HEK293T (cell line): Measurements from ENCODE around the gene TTC28.
A peak's percentile ranks its signal among the peaks of the same experiment; 100 is the strongest.

Source experiments
- CTCF ChIA-PET: fragments of 350-600 bp; formaldehyde crosslinking; extraction: SDS; loops from one replicate; lab custom pipeline; 2021; ENCODE audit warnings: antibody characterized with exemption, inconsistent platforms; lab: Yijun Ruan, JAX
- POLR2A ChIA-PET: fragments of 350-600 bp; formaldehyde crosslinking; extraction: SDS; loops from one replicate; lab custom pipeline; 2020; ENCODE audit warnings: antibody characterized with exemption, inconsistent platforms; lab: Yijun Ruan, JAX
- DNase-seq: peaks from one replicate; pipeline ENCODE4 v3.0.0; 2012; ENCODE audit warnings: mixed read lengths; ENCODE audit errors: extremely low spot score
- ARNT ChIP-seq: fragments of 450-650 bp; IDR thresholded peaks from 2 replicates; pipeline ENCODE4 v1.6.1; 2017; ENCODE audit warnings: mild to moderate bottlenecking
- BHLHE40 ChIP-seq: fragments of 450-650 bp; IDR thresholded peaks from 2 replicates; pipeline ENCODE4 v1.6.1; 2016; ENCODE audit warnings: mild to moderate bottlenecking, moderate library complexity, borderline replicate concordance
- CTBP1 ChIP-seq: fragments of 450-650 bp; IDR thresholded peaks from 2 replicates; pipeline ENCODE4 v1.6.1; 2016; ENCODE audit warnings: borderline replicate concordance
- ELF4 ChIP-seq: fragments of 450-650 bp; IDR thresholded peaks from 2 replicates; pipeline ENCODE4 v1.6.1; 2017; ENCODE audit warnings: antibody characterized with exemption
- FOXA1 ChIP-seq: fragments of 450-650 bp; IDR thresholded peaks from 2 replicates; pipeline ENCODE4 v1.6.1; 2016; ENCODE audit warnings: mild to moderate bottlenecking
- FOXK2 ChIP-seq: fragments of 450-650 bp; IDR thresholded peaks from 2 replicates; pipeline ENCODE4 v1.6.1; 2016; ENCODE audit warnings: mild to moderate bottlenecking
- FOXM1 ChIP-seq: fragments of 450-650 bp; IDR thresholded peaks from 2 replicates; pipeline ENCODE4 v1.6.1; 2017; ENCODE audit warnings: mild to moderate bottlenecking, borderline replicate concordance
- HDGF ChIP-seq: fragments of 450-650 bp; IDR thresholded peaks from 2 replicates; pipeline ENCODE4 v1.6.1; 2017; ENCODE audit warnings: antibody characterized with exemption, borderline replicate concordance
- L3MBTL2 ChIP-seq: fragments of 450-650 bp; conservative IDR thresholded peaks from 2 replicates; pipeline ENCODE4 v1.6.1; 2016; ENCODE audit warnings: mild to moderate bottlenecking
- LEF1 ChIP-seq: fragments of 450-650 bp; IDR thresholded peaks from 2 replicates; pipeline ENCODE4 v1.6.1; 2017; ENCODE audit warnings: mild to moderate bottlenecking, borderline replicate concordance
- NFRKB ChIP-seq: fragments of 450-650 bp; IDR thresholded peaks from 2 replicates; pipeline ENCODE4 v1.6.1; 2016; ENCODE audit warnings: mild to moderate bottlenecking, moderate library complexity
- PKNOX1 ChIP-seq: fragments of 450-650 bp; IDR thresholded peaks from 2 replicates; pipeline ENCODE4 v1.6.1; 2016
- SP1 ChIP-seq: fragments of 450-650 bp; IDR thresholded peaks from 2 replicates; pipeline ENCODE4 v1.6.1; 2017
- SUZ12 ChIP-seq: fragments of 450-650 bp; IDR thresholded peaks from 2 replicates; pipeline ENCODE4 v1.6.1; 2016; ENCODE audit warnings: mild to moderate bottlenecking
- TARDBP ChIP-seq: fragments of 450-650 bp; IDR thresholded peaks from 2 replicates; pipeline ENCODE4 v1.6.1; 2016
- ZNF384 ChIP-seq: fragments of 450-650 bp; IDR thresholded peaks from 2 replicates; pipeline ENCODE4 v1.6.1; 2016

The TTC28 gene

GRCh38 chr22:28012832-28013460, 666.7 kb downstream of the TTC28 start:
- no peak for DNase-seq
- TF ChIP-seq ARNT (no peak), CTBP1 (no peak), FOXK2 (no peak), ELF4 (no peak), L3MBTL2 (no peak), SUZ12 (no peak), NFRKB (no peak), FOXM1 (no peak), SP1 (no peak)
- POLR2A ChIA-PET = no interaction called here
- CTCF ChIA-PET = no interaction called here

- peak; percentile 95 for DNase-seq
- no peak for TF ChIP-seq NFRKB
- TF ChIP-seq L3MBTL2 = no peak
- TF ChIP-seq PKNOX1 = no peak
- no peak for TF ChIP-seq FOXA1
- no peak for TF ChIP-seq ZNF384
- TF ChIP-seq BHLHE40 = no peak
- TF ChIP-seq ARNT = no peak
- no peak for TF ChIP-seq FOXK2
- no peak for TF ChIP-seq CTBP1
- TF ChIP-seq HDGF = no peak
- no peak for TF ChIP-seq ELF4
- no peak for TF ChIP-seq SUZ12
- TF ChIP-seq FOXM1 = no peak
- ChIA-PET POLR2A (no interaction called here), CTCF (interaction anchor here (0.6 to 1.0 kb wide), 2 partner anchors 122 to 128 kb away, joined by 4 read pairs; no protein-coding TSS in a partner anchor)
Measured at GRCh38 chr22:28009272-28009827, 670.3 kb downstream of the TTC28 start.

- TF ChIP-seq LEF1 = no peak
- no peak for TF ChIP-seq TARDBP
- ChIA-PET CTCF (interaction anchor here (0.6 to 1.0 kb wide), 2 partner anchors 121 to 127 kb away, joined by 4 read pairs; no protein-coding TSS in a partner anchor), POLR2A (interaction anchor here (1.2 kb wide), 1 partner anchor 89 kb away, joined by 3 read pairs; no protein-coding TSS in a partner anchor)
- DNase-seq = no peak
Measured at GRCh38 chr22:28008649-28009048, 671.0 kb downstream of the TTC28 start.

GRCh38 chr22:28008056-28008455, 671.6 kb downstream of the TTC28 start:
- no peak for TF ChIP-seq SUZ12
- TF ChIP-seq FOXM1 = no peak
- no peak for TF ChIP-seq ELF4
- TF ChIP-seq NFRKB = no peak
- no peak for TF ChIP-seq TARDBP
- TF ChIP-seq FOXA1 = no peak
- TF ChIP-seq ZNF384 = no peak
- no peak for TF ChIP-seq SP1
- TF ChIP-seq LEF1 = no peak
- TF ChIP-seq ARNT = no peak
- no peak for TF ChIP-seq PKNOX1
- no peak for TF ChIP-seq BHLHE40
- CTCF ChIA-PET = interaction anchor here (2.1 kb wide), 1 partner anchor 128 kb away, joined by 8 read pairs; no protein-coding TSS in a partner anchor
- POLR2A ChIA-PET = interaction anchor here (1.2 kb wide), 1 partner anchor 88 kb away, joined by 3 read pairs; no protein-coding TSS in a partner anchor

GRCh38 chr22:28006271-28006670, 673.4 kb downstream of the TTC28 start:
- CTCF ChIA-PET = interaction anchor here (2.1 kb wide), 1 partner anchor 126 kb away, joined by 8 read pairs; no protein-coding TSS in a partner anchor
- DNase-seq = no peak
- POLR2A ChIA-PET = no interaction called here
- TF ChIP-seq PKNOX1 (no peak), ZNF384 (no peak)

More at GRCh38 chr22:28008056-28008455, 671.6 kb downstream of the TTC28 start:
- DNase-seq = no peak

GRCh38 chr22:28005513-28005912, 674.1 kb downstream of the TTC28 start:
- no peak for DNase-seq
- ChIA-PET POLR2A (no interaction called here), CTCF (no interaction called here)
- TF ChIP-seq ARNT (no peak), NFRKB (no peak)

GRCh38 chr22:28004021-28004420, 675.6 kb downstream of the TTC28 start:
- no peak for DNase-seq
- no peak for TF ChIP-seq HDGF
- no peak for TF ChIP-seq FOXM1
- CTCF ChIA-PET = interaction anchor here (1.2 kb wide), 1 partner anchor 13 kb away, joined by 3 read pairs; no protein-coding TSS in a partner anchor
- POLR2A ChIA-PET = interaction anchor here (1.0 kb wide), 1 partner anchor 85 kb away, joined by 3 read pairs; the partner anchor contains the start of gene PITPNB
